ENCODE data around the gene ACSBG1. TPM values are rescaled to one million over a fixed set of nuclear protein-coding genes. Genes with fewer than 3 reads are reported as not detected.

Gene ACSBG1
- total RNA-seq, 1 donor from 2014 or later, result 0.52 TPM

DNA sequence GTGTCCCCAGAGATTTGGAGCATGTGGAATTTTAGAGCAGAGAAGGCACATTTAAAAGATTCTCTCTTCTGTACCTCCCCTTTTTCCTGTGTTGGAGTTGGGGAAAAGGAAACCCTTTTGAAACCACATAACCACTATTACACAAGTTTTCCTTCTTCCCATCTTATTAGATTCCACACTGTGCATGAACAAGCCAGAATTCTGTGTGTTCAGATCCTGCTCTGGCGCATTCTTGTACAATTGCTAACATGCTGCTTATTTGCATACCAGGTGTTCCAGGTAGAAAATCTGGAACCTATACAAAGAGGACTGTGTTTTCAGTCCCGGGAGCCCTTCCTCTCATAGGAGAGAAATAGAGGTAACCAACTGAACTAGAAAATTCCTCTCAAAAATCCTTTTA lies 100.6 kb downstream of the ACSBG1 start:
- no peak for DNase-seq (ENCODE audit: low spot score)
- no peak overlapping the region for H3K27ac Mint-ChIP-seq
- no peaks in the 10 kb centered on the region for H3K9me3 Mint-ChIP-seq
- H3K4me1 Mint-ChIP-seq (ENCODE audit: low read depth), result peaks cover 22% of the 10 kb centered on the region
- H3K36me3 Mint-ChIP-seq (ENCODE audit: low read depth), result no peaks in the 10 kb centered on the region
- peaks cover 12% of the 10 kb centered on the region for H3K27me3 Mint-ChIP-seq (ENCODE audit: insufficient read depth)
- H3K4me3 Mint-ChIP-seq, result no peak overlapping the region
- intact Hi-C loops (cut with micrococcal nuclease), result loop anchor here (5.0 kb wide), 1 partner anchor 34 kb away; no protein-coding TSS in a partner anchor

DNA sequence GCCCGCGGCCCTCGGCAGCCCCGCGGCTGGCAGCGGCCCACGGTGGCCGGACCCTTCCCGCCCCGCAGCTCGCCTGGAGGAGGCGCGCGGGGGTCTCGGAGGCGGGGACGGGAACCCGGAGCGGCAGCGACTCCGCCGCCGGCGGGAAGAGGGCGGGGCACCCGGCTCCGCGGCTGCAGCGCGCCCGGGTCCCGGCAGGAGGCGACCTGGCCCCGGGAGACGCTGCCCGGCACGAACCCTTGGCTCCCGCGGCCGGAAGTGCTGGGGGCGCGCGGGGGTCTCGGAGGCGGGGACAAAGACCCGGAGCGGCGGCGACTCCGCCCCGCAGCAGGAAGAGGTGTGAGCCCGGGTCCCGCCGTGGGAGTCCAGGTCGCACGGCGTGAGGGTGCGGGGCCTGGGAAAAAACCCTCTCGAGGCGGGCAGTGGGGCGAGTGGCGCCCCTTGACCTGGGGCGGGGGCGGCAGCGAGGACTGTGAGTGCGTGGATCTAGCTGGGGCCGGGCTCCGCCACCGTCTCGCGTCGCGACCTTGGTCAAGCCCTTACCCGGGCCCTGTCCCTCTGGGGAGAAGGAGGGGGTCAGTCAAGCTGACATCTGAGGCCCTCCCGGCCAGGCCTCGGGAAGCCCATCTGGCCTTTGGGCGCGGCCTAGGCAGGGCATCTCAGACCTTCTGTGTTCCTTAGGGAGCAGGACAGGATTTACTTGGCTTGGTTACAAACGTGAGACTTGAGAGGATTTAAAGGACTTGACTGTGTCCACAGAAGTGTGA lies 102.9 kb downstream of the ACSBG1 start, which contains the start of gene CIB2:
Gene CIB2, minus strand, starts transcription at position 151 of the 767 bp plus-strand sequence. CDS start 230 bp downstream, outside the sequence.
- H3K27me3 Mint-ChIP-seq (ENCODE audit: insufficient read depth), result peaks cover 11% of the 10 kb centered on the region
- H3K4me3 Mint-ChIP-seq, result peak within 1 kb of the TSS; percentile 84
- H3K36me3 Mint-ChIP-seq (ENCODE audit: low read depth), result no peaks in the 10 kb centered on the region
- no peaks in the 10 kb centered on the region for H3K9me3 Mint-ChIP-seq
- peaks cover 22% of the 10 kb centered on the region for H3K4me1 Mint-ChIP-seq (ENCODE audit: low read depth)
- DNase-seq (ENCODE audit: low spot score), result peak; percentile 82
- peak within 1 kb of the TSS; percentile 57 for H3K27ac Mint-ChIP-seq
- intact Hi-C loops (cut with micrococcal nuclease), result loop anchor here (1.0 to 5.0 kb wide), 5 partner anchors 18 to 110 kb away; partner anchors contain the start of gene IDH3A

DNA sequence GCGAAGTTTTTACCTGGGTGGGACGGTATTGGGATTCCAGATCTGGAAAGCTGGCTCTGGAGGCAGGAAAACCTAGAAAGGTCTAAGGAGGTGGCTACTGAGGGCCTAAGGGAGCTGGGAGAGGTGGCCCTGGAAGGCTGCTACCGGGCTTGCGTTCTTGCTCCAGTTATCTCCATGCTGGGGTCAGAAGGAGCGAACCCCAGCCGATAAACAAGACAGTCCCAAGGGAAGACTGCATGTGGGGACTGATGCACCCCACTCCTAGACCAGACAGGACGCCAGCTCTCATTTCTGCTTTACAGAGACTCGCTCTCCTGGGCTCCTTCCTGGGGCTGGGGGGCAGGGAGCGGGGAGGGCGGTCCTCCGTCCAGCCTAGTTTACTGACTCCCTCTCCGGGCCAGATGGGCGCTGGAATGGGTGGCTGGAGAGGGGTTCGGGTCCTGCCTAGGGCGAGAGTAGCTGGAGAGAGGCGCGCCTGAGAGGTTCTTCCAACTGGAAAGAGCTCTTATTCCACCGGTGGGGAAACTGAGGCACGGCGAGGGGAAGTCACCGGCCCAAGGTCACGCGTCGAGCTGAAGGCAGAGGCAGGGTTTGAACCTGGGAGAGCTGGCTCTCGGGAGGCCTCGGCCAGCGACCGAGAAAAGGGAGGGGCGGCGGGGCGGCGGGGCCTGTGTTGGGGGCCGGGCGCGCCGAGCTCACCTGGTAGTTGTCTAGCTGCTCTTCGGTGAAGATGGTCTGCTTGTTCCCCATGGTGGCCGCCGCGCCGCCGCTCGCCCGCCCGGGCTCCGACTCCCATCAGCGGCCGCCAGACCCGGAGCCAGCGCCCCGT lies 103.7 kb downstream of the ACSBG1 start:
- Mint-ChIP-seq H3K27ac (peak overlapping the region; percentile 57), H3K36me3 (ENCODE audit: low read depth) (no peaks in the 10 kb centered on the region), H3K4me1 (ENCODE audit: low read depth) (peaks cover 22% of the 10 kb centered on the region), H3K9me3 (no peaks in the 10 kb centered on the region), H3K27me3 (ENCODE audit: insufficient read depth) (peaks cover 11% of the 10 kb centered on the region), H3K4me3 (peak overlapping the region; percentile 84)
- DNase-seq (ENCODE audit: low spot score), result no peak
- intact Hi-C loops (cut with micrococcal nuclease), result loop anchor here (1.0 to 5.0 kb wide), 5 partner anchors 17 to 111 kb away; partner anchors contain the start of gene IDH3A

DNA sequence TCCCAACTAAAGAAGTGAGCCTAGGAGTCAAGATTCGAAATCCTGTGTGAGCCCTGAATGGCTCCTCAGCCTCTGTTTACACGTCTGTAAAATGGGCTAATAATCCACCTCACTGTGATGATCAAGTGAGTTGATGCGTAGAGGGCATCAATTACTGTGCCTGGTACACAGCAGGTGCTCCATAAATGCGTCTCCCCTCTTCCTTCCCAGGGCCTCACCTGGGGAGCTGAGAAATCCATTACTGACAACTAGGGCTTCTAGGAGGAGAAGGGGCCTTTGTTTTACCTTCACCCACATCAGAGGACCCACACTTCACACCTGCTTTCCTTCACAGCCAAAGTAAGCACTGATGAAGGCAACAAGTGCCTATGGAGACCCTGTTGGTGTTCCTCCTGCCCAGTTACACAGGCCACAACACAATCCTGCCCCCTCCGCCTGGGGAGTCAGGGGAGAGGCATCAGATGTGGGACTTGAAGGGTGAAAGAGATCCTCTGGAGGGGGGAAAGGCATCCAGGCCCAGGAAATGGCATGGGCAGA lies 104.5 kb downstream of the ACSBG1 start:
- peak overlapping the region; percentile 57 for H3K27ac Mint-ChIP-seq
- intact Hi-C loops (cut with micrococcal nuclease), result loop anchor here (5.0 kb wide), 1 partner anchor 37 kb away; no protein-coding TSS in a partner anchor
- H3K9me3 Mint-ChIP-seq, result no peaks in the 10 kb centered on the region

DNA sequence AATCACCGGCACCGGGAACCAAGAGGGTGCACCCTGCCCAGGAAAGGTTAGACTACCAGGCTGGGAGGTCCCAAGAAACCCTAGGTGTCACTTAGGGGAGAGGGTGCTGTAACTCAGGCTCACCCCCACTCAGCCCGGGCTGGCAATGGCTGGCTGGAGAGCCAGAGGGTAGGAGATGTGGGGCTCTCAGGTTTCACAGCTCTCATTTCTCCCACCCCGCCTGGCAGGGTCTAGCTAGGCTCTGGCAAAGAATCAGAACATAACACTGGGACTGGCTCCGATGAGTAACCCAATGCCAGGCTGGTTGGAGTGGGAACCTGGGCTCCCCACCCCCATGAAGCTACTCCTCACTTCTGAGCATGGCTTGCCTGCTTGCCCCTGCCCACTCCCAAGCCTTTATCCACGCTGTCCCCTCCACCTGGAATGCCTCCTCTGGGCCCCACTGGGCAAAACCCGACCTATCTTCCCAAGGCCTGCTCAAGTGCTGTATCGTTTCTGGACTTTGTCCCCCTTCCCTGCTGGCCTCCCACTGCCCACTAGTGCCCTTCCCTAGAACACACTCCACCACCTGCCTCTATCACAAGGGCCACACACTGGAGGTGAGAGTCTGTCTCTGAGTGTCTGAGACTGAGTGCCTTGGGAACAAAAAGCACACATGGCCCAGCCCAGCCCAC lies 105.2 kb downstream of the ACSBG1 start:
- peaks cover 22% of the 10 kb centered on the region for H3K4me1 Mint-ChIP-seq (ENCODE audit: low read depth)
- H3K36me3 Mint-ChIP-seq (ENCODE audit: low read depth), result no peaks in the 10 kb centered on the region
- no peak for DNase-seq (ENCODE audit: low spot score)
- intact Hi-C loops (cut with micrococcal nuclease), result no loop called here
- no peaks in the 10 kb centered on the region for H3K9me3 Mint-ChIP-seq
- H3K27ac Mint-ChIP-seq, result no peak overlapping the region
- peaks cover 9% of the 10 kb centered on the region for H3K27me3 Mint-ChIP-seq (ENCODE audit: insufficient read depth)
- H3K4me3 Mint-ChIP-seq, result no peak overlapping the region

More for the DNA sequence above, 104.5 kb downstream of the ACSBG1 start:
- peaks cover 9% of the 10 kb centered on the region for H3K27me3 Mint-ChIP-seq (ENCODE audit: insufficient read depth)
- peaks cover 22% of the 10 kb centered on the region for H3K4me1 Mint-ChIP-seq (ENCODE audit: low read depth)
- DNase-seq (ENCODE audit: low spot score), result no peak
- no peaks in the 10 kb centered on the region for H3K36me3 Mint-ChIP-seq (ENCODE audit: low read depth)
- peak overlapping the region; percentile 84 for H3K4me3 Mint-ChIP-seq

DNA sequence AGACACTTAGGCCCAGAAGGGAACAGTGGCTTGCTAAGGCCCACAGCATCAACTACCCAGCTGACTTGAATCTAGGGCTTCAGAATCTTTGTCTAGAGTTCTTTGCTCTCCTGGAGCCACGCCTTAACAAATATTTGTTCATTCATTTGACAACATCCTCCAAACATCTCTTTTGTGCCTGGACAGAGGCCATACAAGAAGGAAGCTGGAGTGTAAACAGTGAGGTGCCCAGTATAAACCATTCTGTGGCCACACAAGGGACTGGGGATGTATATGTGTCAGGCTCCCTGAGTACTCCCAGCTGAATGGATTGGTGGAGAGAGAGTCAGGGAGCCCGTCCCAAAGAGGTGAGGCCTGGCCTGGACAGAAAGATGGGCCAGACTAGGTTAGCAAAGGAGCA lies 106.5 kb downstream of the ACSBG1 start:
- no peak overlapping the region for H3K27ac Mint-ChIP-seq
- no peak overlapping the region for H3K4me3 Mint-ChIP-seq
- no peaks in the 10 kb centered on the region for H3K36me3 Mint-ChIP-seq (ENCODE audit: low read depth)
- intact Hi-C loops (cut with micrococcal nuclease), result no loop called here
- DNase-seq (ENCODE audit: low spot score), result no peak
- peaks cover 9% of the 10 kb centered on the region for H3K27me3 Mint-ChIP-seq (ENCODE audit: insufficient read depth)
- H3K4me1 Mint-ChIP-seq (ENCODE audit: low read depth), result peaks cover 11% of the 10 kb centered on the region
- H3K9me3 Mint-ChIP-seq, result no peaks in the 10 kb centered on the region

DNA sequence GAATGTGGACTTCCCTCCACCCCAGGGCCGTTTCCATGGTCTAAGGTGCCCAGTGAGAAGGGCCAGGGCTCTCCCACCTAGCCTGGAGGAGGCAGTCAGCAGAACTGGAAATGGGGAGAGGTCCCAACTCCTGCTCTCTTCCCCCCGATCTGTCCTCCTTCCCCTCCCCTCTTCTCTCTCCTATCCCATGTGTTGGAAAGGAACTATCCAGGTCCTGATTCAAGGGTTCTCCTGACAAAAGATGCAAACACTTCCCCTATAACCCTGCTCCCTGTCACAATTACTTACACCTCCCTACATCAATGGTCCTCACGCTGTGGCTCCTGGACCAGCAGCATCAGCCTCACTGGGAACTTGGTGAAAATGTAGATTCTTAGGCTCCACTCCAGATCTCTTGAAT lies 109.1 kb downstream of the ACSBG1 start:
- intact Hi-C loops (cut with micrococcal nuclease), result no loop called here
- no peaks in the 10 kb centered on the region for H3K4me1 Mint-ChIP-seq (ENCODE audit: low read depth)

DNA sequence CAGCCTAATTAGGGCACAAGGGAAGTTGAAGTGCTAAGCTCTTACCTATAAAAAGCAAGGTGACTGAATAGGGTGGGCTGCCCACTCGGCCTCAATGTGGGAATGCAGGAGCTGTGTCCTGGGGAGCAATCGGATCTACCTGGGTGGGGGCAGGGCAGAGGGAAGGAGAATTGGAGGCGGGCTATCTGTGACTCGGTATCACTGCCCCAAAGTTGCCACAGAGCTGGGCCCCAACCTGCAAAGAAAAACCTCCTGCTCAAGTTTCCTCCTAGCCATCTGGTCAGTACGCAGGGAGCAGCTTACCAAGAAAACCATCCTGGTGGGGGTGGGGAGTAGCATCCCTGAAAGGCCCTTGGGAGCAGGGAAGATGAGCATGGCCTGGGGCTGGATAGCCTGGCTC lies 113.8 kb downstream of the ACSBG1 start:
- no peaks in the 10 kb centered on the region for H3K36me3 Mint-ChIP-seq (ENCODE audit: low read depth)
- no peaks in the 10 kb centered on the region for H3K9me3 Mint-ChIP-seq
- no peak for DNase-seq (ENCODE audit: low spot score)
- no peaks in the 10 kb centered on the region for H3K4me1 Mint-ChIP-seq (ENCODE audit: low read depth)
- no peak overlapping the region for H3K4me3 Mint-ChIP-seq
- intact Hi-C loops (cut with micrococcal nuclease), result no loop called here
- peaks cover 3% of the 10 kb centered on the region for H3K27me3 Mint-ChIP-seq (ENCODE audit: insufficient read depth)
- no peak overlapping the region for H3K27ac Mint-ChIP-seq

More for the DNA sequence above, 109.1 kb downstream of the ACSBG1 start:
- Mint-ChIP-seq H3K27me3 (ENCODE audit: insufficient read depth) (peaks cover 5% of the 10 kb centered on the region), H3K9me3 (no peaks in the 10 kb centered on the region), H3K36me3 (ENCODE audit: low read depth) (no peaks in the 10 kb centered on the region), H3K4me3 (no peak overlapping the region), H3K27ac (no peak overlapping the region)
- DNase-seq (ENCODE audit: low spot score), result no peak

Other genes starting within 250 kb of the ACSBG1 start
- gene TBC1D2B, start 156.9 kb downstream of the ACSBG1 start, total RNA-seq, result 60.8 and 64.7 TPM in 2 replicates
- not detected in 2 replicates for gene SH2D7, start 142.0 kb downstream of the ACSBG1 start, total RNA-seq
- 1.2 and 1.9 TPM in 2 replicates for gene CIB2, start 103.1 kb downstream of the ACSBG1 start, total RNA-seq
- gene IDH3A, start 85.2 kb downstream of the ACSBG1 start, total RNA-seq, result 160 and 163 TPM in 2 replicates
- 68.4 and 70.8 TPM in 2 replicates for gene DNAJA4, start 30.0 kb upstream of the ACSBG1 start, total RNA-seq
- 54.3 and 57.3 TPM in 2 replicates for gene SKIC8, start 65.0 kb upstream of the ACSBG1 start, total RNA-seq
- not detected in 2 replicates for gene CRABP1, start 105.8 kb upstream of the ACSBG1 start, total RNA-seq
- 98.0 and 103 TPM in 2 replicates for gene IREB2, start 203.7 kb upstream of the ACSBG1 start, total RNA-seq

Data from activated T-helper 1 cell treated with anti-CD3 and anti-CD28 coated beads, Interleukin-12 subunit alpha, Interleukin-12 subunit beta, Interleukin-2, Interleukin-4 antibody, amounts not matched to agents 30 ng/mL and 10 ng/mL and 1 ng/mL, durations not matched to agents 14 hours and 24 hours and 36 hours (primary cell).